NCI-H524 treated with DMSO at 0.1 percent for 48 hours (cell line): ENCODE results near the gene EPB41L4A.
"Not testable (repeated sequence)": the region's sequence is repeated elsewhere in the genome, so short reads cannot be mapped to it uniquely, and the experiment has no call there.

Source experiments
- DNase-seq: peaks from one replicate; lab custom pipeline; 2025; lab: John Stamatoyannopoulos, UW

EPB41L4A gene

DNA sequence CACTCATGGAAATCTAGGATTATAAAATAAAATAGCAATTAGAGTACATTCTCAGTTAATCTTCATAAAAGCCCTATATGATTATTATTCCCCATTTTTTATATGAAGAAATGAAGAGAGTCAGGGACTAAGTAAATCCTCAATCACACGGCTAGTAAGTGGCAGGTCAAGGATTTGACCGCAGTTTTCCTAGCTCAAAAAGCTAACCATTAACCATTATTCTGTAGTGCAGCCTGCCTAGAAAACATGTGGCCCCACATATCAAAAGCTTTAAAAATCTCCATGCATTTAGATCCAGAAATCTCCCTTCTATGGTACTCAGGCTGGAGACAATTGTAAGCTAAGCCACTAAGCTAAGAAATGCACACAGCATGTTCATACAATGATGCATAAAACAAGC, 21.4 kb downstream of the EPB41L4A start:
- DNase-seq: no peak

DNA sequence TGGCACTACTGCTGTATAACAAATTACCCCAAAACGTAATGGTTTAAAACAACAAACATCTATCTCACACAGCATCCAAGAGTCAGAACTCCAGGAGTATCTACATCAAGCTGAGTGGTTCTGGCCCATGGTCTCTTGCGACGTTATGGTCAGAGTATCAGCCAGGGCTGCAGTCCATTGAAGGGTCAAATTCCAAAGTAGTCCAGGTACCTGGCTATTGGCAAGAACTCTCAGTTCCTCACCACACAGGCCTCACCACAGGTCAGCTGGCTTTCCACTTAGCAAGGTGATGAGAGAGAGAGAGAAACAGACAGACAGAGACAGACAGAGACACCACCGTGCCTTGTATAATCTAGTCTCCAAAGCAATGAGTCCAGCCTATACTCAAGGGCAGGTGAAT, 22.6 kb downstream of the EPB41L4A start:
- no peak for DNase-seq

GRCh38 chr5:112395299-112395698, 23.8 kb downstream of the EPB41L4A start:
- DNase-seq: not testable (repeated sequence)

- DNase-seq: peak; percentile 46
These were observed 28.8 kb downstream of the EPB41L4A start for GRCh38 chr5:112390327-112390726.

GRCh38 chr5:112388739-112389138, 30.3 kb downstream of the EPB41L4A start:
- DNase-seq: no peak

DNA sequence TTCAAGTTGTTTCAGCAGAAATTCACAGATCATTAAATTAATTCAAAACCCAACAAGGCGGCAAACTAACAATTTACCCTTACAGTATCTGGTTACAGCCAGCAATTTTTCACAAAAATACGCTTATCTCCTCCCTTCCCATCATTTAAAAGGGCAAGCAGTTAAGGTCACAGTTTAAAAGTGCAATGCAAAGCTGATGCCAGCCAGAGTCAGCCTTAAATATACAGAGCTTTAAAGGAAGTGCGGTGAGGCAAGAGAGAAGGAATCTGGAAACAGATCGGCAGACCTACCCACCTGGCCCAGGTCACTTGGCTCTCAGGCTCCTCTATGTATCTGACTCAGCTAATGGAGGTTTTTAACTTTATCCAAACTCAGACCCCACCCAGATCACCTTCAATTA, 31.0 kb downstream of the EPB41L4A start:
- DNase-seq: no peak

DNA sequence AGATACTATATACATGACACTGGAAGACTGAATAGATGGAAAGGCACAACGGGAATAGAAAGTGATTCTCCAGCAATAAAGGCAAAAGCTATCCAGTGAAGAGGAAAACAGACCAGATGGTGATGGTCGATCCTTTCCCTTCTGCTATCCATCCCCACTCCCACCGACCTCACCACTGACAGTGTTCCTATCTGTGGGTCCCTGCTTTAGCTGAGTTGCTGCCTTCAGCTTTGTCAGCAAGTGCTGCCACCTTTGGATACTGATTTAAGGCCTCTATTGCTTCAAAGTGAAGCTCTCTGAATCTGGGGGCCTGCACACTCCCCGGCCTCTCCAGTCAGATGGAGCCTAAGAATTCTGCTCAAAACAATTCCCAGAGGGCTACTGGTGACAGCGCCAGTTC, 32.3 kb downstream of the EPB41L4A start:
- no peak for DNase-seq

- DNase-seq: no peak
These were observed 33.1 kb downstream of the EPB41L4A start for GRCh38 chr5:112385969-112386368.

GRCh38 chr5:112385566-112385965, 33.5 kb downstream of the EPB41L4A start:
- DNase-seq: no peak

- DNase-seq: no peak
These were observed 34.6 kb downstream of the EPB41L4A start for GRCh38 chr5:112384523-112384922.

- DNase-seq: no peak
These were observed 36.2 kb downstream of the EPB41L4A start for GRCh38 chr5:112382886-112383285.

DNA sequence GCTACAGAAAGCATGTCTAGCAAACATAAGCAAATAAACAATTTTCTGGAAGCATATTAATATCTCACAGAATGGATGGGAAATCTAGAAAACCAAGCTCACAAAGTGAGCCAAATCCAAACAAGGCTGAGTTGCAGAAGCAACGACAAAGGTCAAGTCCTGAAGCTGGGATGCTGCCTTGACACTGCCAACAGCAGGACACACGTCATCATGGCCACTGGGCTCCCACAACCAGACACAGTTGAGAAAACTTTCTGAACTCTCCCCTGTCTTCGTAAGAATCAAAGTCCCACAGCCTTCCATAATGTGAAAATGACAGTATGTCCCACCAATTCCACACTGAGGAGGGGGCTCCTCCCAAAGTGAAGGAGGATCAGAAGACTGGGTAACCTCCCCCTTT, 37.6 kb downstream of the EPB41L4A start:
- no peak for DNase-seq

GRCh38 chr5:112379542-112380325, 39.3 kb downstream of the EPB41L4A start:
- DNase-seq: no peak

- no peak for DNase-seq
These were observed 44.3 kb downstream of the EPB41L4A start for GRCh38 chr5:112374818-112375217.

GRCh38 chr5:112374356-112374755, 44.7 kb downstream of the EPB41L4A start:
- no peak for DNase-seq

DNA sequence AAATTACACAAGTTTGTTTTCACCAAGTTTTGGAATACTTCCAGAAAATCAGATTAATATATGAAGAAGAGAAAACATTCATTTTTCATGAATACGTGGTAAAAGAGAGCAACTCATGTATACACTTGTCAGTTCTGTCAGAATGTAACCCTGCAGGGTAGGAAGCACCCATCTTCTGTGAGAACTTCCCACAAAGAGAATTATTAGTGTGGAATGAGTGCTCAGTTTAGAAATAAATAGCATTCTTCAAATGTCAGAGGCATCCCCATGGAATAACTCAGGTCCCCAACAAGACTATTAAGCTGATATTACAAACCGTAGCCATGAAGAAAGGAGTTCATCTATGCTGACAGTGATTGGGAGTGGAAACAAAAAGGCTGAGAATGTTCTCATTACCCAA, 45.2 kb downstream of the EPB41L4A start:
- DNase-seq: no peak

GRCh38 chr5:112372543-112372942, 46.5 kb downstream of the EPB41L4A start:
- DNase-seq: no peak

GRCh38 chr5:112371067-112371466, 48.0 kb downstream of the EPB41L4A start:
- DNase-seq: no peak

DNA sequence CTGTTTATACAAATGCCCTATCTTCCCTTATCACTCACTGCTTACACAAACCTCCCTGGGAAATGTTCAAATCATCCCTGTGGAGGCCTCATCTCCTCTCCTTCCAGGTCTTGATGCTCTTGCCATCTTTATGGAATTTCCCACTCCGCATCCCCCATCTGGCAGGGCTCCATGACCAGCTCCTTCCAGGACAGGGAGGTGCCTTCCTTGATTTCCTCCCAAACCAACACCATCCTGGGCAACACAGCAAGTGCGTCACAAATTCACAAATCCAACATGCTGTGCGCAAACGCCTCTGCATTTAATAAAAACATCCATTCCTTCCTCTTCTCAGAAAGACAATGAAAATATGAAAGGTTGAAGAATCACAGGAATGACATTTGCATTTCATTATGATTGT, 51.7 kb downstream of the EPB41L4A start:
- no peak for DNase-seq

DNA sequence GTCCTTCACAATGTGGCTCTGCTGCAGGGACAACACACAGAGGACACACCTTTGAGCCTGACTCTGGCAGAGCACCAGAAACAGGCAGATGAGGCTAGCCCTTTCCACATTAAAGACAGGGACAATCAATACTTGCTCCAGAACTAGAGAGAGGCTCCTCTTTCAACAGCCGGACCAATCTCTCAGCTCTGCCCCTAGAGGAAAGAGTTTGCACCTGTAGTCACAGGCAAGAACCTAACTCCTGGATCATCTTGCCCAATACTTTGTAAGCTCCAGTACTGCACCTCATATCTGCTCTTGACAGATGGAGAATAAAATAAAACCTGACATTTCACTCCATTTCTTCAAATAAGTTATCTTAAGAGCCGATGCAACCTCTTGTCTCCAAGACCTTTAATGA, 52.1 kb downstream of the EPB41L4A start:
- no peak for DNase-seq

DNA sequence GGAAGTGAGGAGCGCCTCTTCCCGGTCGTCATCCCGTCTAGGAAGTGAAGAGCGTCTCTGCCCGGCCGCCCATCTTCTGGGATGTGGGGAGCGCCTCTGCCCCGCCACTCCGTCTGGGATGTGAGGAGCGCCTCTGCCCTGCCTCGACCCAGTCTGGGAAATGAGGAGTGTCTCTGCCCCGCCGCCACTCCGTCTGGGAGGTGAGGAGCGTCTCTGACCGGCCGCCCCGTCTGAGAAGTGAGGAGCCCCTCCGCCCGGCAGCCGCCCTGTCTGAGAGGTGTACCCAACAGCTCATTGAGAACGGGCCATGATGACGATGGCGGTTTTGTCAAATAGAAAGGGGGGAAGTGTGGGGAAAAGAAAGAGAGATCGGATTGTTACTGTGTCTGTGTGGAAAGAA, 58.3 kb downstream of the EPB41L4A start:
- DNase-seq: not testable (repeated sequence)

GRCh38 chr5:112356178-112356956, 62.7 kb downstream of the EPB41L4A start:
- DNase-seq: no peak

DNA sequence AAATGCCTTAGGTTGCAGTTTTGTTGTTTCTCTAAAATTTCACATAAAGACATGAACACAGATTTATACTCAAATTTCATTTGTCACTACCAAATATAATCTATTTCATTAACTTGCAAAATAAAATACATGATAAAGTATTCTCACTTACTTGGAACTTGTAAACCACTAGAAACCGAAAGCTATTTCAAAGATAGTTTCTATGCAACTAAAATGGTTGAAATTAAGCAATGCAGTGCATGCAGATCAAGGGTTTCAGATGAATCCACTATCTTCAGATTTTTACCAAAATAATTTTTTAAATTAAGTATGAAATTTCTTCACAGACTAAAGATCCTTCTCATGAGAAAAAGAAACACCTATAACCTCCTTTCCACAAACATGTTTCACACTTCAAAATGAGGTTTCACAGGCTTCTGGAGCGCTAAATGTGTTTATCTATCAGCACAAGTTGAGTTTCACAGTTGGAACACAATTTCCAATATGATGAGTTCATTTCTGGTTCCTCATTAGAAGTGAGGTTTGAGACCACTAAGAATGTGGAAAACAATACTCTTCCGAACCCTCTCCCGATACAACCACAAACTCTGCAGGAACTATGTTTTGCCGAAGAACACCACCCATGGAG, 63.9 kb downstream of the EPB41L4A start:
- DNase-seq: no peak
